ENCODE results near the gene C17orf107. TPM values are rescaled to one million over a fixed set of nuclear protein-coding genes. Genes with fewer than 3 reads are reported as not detected.
A peak's percentile ranks its signal among the peaks of the same experiment; 100 is the strongest.

Gene C17orf107
- total and polyA plus RNA-seq, 2 of the 13 experiments (the other 11 are each of a cell fraction or from before 2014, with no cell fraction given) = 0.20 to 0.59 TPM

GRCh38 chr17:4944554-4945175 is 45.3 kb downstream of the C17orf107 start:
- H3K9me3 ChIP-seq (ENCODE audit: low read length) = no peaks in the 10 kb centered on the region
- H3K36me3 ChIP-seq (replicated peaks in 1 of 2; ENCODE audit: control insufficient read depth in 1 of 2, insufficient read depth in 2 of 2, low read length in 2 of 2) = peaks cover 18 to 37% of the 10 kb centered on the region in 2 experiments
- WGBS (ENCODE audit: low lambda C conversion rate) = 82% methylated on average over 7 of the region's 8 CpGs
- peak overlapping the region; percentile 38 for H3K27ac ChIP-seq (ENCODE audit: extremely low read length, insufficient read depth, low read length)
- H3K79me2 ChIP-seq (ENCODE audit: insufficient read depth, low read length) = peaks cover 61% of the 10 kb centered on the region
- BruUV-seq (replicated peaks) = no TSS peak
- TF ChIP-seq PAWR (CRISPR knock-in tag; IDR thresholded peaks at IDR 0.05; ENCODE audit: borderline replicate concordance) = no peak
- peak; percentile 79 for TF ChIP-seq AGO2 (optimal IDR thresholded peaks at IDR 0.05; ENCODE audit: low read depth, low read length)
- TF ChIP-seq AKAP8 (CRISPR knock-in tag; IDR thresholded peaks at IDR 0.05) = peak; percentile 24; the same call in 1 of the 2 replicates
- 0 out of 2 replicates have a peak, but pooled peaks have one; percentile 40 for TF ChIP-seq TIGD3 (CRISPR knock-in tag; IDR thresholded peaks at IDR 0.05; ENCODE audit: borderline replicate concordance)
- TF ChIP-seq GABPB1 (CRISPR knock-in tag; IDR thresholded peaks at IDR 0.05) = 0 out of 2 replicates have a peak, but pooled peaks have one; percentile 6
- TF ChIP-seq MEF2D (CRISPR knock-in tag; IDR thresholded peaks at IDR 0.05) = 0 out of 2 replicates have a peak, but pooled peaks have one; percentile 18
- TF ChIP-seq POLR2G (IDR thresholded peaks at IDR 0.05; ENCODE audit: low read depth, low read length) = peak; percentile 75
- TF ChIP-seq, protein P1, sequence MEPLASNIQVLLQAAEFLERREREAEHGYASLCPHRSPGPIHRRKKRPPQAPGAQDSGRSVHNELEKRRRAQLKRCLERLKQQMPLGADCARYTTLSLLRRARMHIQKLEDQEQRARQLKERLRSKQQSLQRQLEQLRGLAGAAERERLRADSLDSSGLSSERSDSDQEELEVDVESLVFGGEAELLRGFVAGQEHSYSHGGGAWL (CRISPR knock-in tag; IDR thresholded peaks at IDR 0.05) = 0 out of 2 replicates have a peak, but pooled peaks have one; percentile 35
- peak; percentile 7 for TF ChIP-seq RBM22 (optimal IDR thresholded peaks at IDR 0.05; ENCODE audit: low read length)
- TF ChIP-seq ZFP91 (CRISPR knock-in tag; IDR thresholded peaks at IDR 0.05; ENCODE audit: borderline replicate concordance) = peak; percentile 34; the same call in 1 of the 2 replicates
- peak; percentile 75 for TF ChIP-seq HNRNPH1 (optimal IDR thresholded peaks at IDR 0.05; ENCODE audit: low read depth, low read length)
- TF ChIP-seq PAF1 (CRISPR knock-in tag; IDR thresholded peaks at IDR 0.05) = peak; percentile 70; the same call in 1 of the 2 replicates
- peak; percentile 21; the same call in 1 of the 2 replicates for TF ChIP-seq SSRP1 (CRISPR knock-in tag; IDR thresholded peaks at IDR 0.05)
- TF ChIP-seq AGO1 (IDR thresholded peaks at IDR 0.05; ENCODE audit: low read depth, low read length, poor library complexity, severe bottlenecking) = peak; percentile 70
- no peak for TF ChIP-seq ZNF260 (CRISPR knock-in tag; IDR thresholded peaks at IDR 0.05; ENCODE audit: borderline replicate concordance, low read depth)
- TF ChIP-seq RFX1 (IDR thresholded peaks at IDR 0.05) = no peak
- TF ChIP-seq POLR2AphosphoS5 (IDR thresholded peaks at IDR 0.05; ENCODE audit: low read depth, low read length) = peak; percentile 76
- no peak for TF ChIP-seq HCFC1 (IDR thresholded peaks at IDR 0.05; ENCODE audit: low read depth, low read length)
- TF ChIP-seq ZFP36L2 (CRISPR knock-in tag; IDR thresholded peaks at IDR 0.05) = no peak
- H3K4me3 ChIP-seq (replicated peaks in 1 of 3; ENCODE audit: insufficient read depth in 1 of 3, low read depth in 2 of 3, low read length in 3 of 3) = no peak overlapping the region
- ATAC-seq (no peak), FAIRE-seq (no peak), DNase-seq (ENCODE audit: low spot score) (no peak)
- intact Hi-C loops (cut with micrococcal nuclease; ENCODE audit: unreplicated experiment) = no loop called here
- H4K20me1 ChIP-seq (ENCODE audit: insufficient read depth, low read length) = peaks cover 33% of the 10 kb centered on the region
- in situ Hi-C loops (cut with HindIII; ENCODE audit: extremely low pct_ligation_motif_present, low pct_unique_long_range_greater_than_20kb) = no loop called here
- POLR2A ChIA-PET = interaction anchor here (1.6 to 10.0 kb wide), 2 partner anchors 22 to 24 kb away, joined by 6 to 273 read pairs; partner anchors contain the start of gene SPAG7
- no peaks in the 10 kb centered on the region; a peak in 1 of 5 replicates for H3K27me3 ChIP-seq (ENCODE audit: control insufficient read depth in 1 of 2, insufficient read depth in 2 of 2, low read length in 2 of 2)
- peaks cover 38% of the 10 kb centered on the region for H3K4me1 ChIP-seq (ENCODE audit: insufficient read depth, low read length)
- H2AFZ ChIP-seq (ENCODE audit: low read length) = no peak overlapping the region
- CTCF ChIA-PET (ENCODE audit: low intra/inter-chr PET ratio, low total read pairs) = no interaction called here
- no peak overlapping the region for H3K4me2 ChIP-seq (ENCODE audit: low read depth, low read length)
- no peak overlapping the region for H3K9ac ChIP-seq (ENCODE audit: insufficient read depth, low read depth, low read length)

All from HepG2 (cell line).